COR-L47 (cell line): ENCODE data around the gene EIF2S3.
"Not testable (repeated sequence)": the region's sequence is repeated elsewhere in the genome, so short reads cannot be mapped to it uniquely, and the experiment has no call there.

Experiments
- DNase-seq: peaks from one replicate; lab custom pipeline; 2025; lab: John Stamatoyannopoulos, UW

Gene EIF2S3

DNA sequence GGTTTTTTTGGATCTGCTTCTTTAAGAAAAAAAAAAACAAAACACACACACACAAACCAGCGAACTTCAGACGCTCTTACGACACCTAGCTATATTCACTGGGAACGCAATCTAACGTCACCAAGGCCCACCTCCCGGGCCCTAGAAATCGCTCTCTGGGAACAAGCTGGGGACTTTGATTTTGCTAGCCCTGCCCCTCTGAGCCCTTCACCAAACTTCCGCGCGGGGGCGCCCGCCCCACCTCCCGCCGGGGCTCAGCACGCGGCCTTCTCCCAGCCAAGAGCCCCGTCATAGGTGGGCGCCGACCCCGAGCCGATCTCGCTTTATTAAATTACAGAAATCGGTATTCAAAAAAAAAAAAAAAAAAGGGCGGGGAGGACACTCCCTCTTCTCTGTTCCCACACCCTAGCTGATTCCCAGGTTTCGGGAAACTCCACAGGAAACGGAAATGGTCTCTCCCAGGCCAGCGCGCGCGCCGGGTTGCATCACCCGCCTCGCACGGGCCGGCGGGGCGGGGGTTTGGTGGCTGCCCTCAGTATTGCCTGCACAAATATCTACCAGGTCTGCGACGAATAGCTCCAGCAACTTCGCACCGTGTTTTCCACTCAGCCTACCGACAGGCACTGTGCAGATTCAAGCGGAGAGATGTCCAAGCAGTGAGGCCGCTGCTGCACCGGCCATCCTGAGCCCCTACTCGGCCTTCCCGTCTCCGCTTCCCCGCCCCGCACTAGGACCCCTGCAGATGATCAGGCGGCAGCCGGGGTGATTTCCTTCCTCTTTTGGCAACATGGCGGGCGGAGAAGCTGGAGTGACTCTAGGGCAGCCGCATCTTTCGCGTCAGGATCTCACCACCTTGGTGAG, at the start of gene EIF2S3:
EIF2S3 (plus strand) TSS at position 775 of the 861 bp plus-strand sequence; CDS start at position 788, 13 bp downstream.
- peak; percentile 85 for DNase-seq

DNA sequence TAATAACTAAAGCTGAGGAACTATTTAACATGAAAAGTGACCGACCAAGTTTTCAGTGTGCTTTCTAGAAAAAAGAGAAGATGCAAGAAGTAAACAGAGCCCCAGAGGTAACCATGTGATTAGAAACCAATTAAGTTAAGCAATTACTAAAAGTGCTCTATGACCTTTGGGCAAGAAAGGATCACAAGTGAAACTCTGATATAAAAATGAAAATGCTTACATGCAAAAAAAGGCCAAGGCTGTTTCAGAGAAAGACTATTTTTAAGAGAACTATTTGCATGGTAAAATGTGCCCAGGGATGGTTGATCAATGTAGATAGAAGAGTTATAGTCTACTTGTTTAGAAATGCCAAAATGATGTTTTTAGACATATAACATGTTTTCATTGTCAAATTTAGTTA, 49.7 kb upstream of the EIF2S3 start:
- DNase-seq, result no peak

DNA sequence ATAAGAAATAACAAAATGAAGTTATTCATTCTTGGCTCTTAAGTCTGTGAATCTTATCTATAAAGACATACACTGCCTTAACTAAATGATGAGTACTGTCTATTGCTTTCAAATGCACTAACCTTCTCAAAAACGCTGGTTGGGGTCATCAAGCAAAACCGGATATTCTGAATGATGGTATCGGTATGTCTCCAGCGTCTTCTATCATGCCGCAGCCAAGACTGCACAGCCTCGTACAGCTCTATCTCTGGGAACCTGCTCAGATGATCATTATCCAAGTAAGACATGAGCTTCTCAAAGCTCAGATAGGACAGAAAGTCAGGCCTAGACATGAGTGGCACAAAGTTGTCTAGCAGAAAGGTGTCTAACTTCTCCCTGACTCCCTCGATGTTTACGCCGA, 48.9 kb upstream of the EIF2S3 start:
- no peak for DNase-seq

DNA sequence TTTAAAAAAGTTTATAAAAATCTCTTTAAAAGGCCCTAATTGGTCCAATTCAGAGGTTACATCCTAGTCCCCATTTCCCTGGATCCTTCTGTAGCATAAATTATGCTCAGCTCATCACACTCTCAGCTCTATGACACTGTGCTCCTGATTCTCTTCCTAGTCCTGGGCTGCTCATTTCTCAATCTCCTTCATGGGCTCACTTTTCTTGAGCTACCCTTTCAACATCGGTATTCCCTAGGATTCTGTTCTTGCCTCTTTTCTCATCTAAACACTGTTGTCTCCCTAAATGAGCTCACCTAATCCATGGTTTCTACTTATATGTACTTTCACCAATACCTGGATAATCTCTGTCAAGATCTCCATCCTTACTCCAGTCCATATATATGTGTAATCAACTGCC, 42.5 kb upstream of the EIF2S3 start:
- DNase-seq, result no peak

DNA sequence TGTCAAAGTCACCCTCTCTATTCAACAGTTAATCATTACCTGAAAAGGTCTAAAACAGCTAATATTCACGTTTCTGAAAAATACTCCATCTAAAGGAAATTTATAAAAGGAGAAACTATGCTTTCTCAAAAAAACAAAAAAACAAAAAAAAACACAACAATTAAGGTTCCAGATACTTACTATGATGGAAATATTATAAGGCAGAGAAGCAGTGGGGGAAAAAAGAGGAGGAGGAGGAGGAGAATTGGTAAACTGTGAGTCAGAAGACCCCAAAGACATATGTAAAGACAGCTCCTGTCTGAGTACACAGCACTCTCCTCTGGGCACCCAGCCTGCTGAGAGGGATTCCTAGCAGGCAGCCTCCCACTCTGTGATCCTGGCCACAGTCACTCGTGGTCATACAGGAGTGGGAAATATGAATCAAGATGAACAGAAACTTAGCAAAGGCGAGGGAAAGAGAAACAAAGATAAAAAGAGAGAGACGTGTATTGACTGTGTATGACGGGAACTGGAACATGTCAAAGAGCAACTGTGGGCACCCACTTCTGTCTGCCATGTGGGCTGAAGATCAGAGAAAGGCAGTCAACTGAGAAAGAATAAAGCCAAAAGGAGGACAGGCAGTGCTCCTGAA, 40.3 kb upstream of the EIF2S3 start:
- DNase-seq, result no peak

DNA sequence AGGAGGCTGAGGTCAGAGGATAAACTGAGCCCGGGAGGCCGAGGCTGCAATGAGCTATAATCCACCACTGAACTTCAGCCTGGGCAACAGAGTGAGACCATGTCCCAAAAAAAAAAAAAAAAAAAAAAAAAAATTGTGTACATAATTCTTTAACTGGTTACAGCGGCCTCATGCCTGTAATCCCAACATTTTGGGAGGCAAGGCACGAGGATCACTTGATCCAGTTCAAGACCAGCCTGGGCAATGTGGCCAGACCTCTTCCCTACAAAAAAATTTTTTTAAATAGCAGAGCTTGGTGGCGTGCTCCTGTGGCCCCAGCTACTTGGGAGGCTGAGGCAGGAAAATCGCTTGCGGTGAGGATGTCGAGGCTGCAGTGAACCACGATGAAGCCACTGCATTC, 37.1 kb upstream of the EIF2S3 start:
- no peak for DNase-seq

DNA sequence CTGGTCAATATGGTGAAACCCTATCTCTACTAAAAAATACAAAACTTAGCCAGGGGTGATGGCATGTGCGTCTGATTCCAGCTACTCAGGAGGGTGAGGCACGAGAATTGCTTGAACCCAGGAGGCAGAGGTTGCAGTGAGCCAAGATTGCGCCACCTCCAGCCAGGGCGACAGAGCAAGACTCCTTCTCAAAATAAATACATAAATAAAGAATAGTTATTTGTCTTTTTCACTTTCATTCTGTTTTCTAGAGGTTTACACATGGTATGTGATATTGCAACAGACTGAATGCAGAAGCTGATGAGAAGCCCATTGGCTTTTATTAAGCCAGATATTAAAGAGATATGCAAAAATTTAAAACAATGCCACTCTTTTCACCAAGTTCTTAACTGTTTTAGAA, 35.9 kb upstream of the EIF2S3 start:
- no peak for DNase-seq

DNA sequence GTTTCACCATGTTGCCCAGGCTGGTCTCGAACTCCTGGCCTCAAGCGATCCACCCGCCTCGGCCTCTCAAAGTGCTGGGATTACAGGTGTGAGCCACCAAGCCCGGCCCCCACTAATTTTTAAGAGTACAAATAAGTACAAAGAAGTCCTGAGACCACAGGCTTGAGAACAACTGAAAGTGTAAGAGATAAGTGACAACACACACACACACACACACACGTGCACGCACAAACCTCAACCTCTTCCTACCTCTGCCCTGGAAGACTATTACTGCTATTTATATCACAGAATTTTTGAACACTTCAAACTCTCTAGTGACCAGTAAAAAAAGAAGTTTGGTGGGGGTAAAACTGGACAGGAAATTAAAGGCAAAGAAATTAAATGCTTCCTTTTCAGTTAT, 35.3 kb upstream of the EIF2S3 start:
- no peak for DNase-seq

DNA sequence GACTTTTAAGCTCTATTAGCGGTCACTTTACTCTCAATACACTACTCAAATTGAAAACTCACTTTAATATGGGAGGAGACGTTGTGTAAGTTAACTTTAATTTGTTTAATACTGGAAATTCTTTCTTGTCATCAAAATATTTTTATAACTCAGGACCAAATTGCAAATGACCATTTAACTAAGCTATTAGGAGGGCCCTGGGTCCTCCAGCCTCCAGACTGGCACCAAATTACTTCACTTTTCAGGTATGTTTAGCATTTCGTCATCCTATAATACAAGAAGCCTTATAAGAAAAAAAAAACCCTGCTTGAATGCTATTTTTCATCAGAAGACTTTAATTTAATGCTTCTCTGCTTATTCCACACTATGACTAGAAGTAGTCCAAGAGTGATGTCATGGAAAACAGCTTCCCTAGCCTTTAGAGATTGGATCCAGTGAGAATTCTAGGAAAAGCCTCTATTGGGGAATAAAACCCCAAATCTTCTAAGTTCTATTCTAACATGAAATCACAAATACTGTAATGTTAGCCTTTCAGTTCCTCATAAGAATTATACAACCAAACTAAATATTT, 34.4 kb upstream of the EIF2S3 start:
- no peak for DNase-seq

DNA sequence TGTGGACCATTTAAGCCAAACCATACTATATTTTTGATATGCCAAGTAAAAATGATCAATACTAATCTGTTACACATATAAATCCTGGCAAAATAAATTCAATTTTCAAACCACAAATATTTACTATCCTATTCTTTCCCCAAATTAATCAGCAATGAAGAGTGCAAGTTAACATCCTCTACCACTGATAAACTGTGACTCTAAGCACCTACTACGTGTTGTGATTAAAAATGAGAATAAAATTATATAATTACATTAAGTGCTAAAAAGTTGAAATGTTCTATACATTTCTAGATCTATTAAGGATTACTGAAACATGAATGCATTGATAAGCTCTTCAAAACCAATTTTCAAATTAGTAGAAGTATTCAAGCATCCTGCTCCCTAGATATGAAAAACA, 31.2 kb upstream of the EIF2S3 start:
- no peak for DNase-seq

DNA sequence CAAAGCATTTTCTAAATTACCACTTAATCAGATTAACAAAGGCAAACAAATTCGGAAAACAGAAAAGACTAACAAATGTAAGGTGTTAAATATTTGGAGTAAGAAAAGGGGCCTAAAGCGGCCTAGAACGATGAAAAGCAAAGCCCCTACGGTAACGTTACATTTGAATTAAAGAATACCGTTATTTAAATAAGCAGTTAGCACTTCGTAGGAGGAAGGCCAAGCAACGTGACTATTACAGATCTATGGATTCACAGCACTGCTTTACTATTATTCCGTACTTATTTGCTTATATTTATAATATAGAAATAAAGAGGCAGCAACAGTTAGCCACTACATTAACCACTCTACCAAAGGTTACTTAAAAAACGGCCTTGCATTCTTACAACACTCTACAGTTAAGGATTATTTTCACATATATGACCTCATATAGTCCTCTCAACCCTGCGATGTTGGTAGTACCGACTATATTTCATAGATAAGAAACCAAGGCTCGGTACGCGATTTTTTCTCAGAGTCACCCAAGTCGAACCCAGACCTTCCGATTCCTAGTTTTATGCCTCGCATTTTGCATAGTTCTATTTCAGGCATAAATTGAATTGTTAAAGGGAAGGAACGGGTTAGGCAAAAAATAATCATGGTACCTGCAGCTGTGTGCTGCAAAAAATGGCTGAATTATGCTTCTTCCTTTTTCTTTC, 30.6 kb upstream of the EIF2S3 start:
- DNase-seq, result no peak

DNA sequence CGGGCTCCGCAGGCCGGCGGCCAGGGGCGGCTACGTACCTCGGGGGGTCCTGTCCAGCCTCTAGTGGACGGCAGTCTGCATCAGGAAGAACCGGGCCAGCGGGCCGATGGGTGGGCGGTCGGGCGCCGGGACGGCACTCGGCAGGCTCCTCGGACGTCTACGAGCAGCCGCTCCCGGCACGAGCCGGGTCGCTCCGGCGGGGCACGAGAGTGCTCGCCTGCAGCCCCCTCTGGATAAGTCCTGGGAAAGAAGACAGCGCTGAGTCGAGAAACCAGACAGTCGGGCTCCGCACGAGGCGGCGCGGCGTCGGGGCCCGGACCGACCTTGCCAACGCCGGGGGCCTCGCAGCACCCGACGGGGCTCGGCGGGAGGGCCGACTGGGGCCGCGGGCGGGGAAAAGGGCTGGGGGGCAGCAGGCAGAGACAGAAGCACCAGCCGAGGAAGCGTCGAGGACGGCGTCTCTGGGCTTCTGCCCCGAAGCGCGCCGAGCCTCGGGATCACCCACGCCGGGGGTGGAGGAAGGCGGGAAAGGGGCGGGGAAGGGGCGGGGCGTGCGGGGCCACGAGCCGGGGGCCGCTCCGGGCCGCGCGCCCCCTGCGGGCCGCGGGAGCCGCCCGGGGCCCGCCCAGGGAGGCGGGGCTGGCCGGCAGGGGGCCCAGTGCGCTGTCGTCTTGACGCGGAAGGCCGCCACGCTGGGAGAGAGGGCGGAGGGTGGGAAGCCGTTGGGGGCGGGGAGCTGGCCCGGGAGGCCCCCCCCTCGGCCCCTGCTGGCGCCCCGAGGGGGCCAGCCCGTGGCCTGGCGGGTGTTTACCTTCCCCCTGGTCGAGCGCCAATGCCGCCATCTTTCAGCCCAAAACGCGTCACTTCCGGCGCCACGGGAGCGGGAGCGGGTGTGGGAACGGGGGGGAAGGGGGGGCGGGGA, 29.7 kb upstream of the EIF2S3 start:
- DNase-seq, result peak; percentile 76

DNA sequence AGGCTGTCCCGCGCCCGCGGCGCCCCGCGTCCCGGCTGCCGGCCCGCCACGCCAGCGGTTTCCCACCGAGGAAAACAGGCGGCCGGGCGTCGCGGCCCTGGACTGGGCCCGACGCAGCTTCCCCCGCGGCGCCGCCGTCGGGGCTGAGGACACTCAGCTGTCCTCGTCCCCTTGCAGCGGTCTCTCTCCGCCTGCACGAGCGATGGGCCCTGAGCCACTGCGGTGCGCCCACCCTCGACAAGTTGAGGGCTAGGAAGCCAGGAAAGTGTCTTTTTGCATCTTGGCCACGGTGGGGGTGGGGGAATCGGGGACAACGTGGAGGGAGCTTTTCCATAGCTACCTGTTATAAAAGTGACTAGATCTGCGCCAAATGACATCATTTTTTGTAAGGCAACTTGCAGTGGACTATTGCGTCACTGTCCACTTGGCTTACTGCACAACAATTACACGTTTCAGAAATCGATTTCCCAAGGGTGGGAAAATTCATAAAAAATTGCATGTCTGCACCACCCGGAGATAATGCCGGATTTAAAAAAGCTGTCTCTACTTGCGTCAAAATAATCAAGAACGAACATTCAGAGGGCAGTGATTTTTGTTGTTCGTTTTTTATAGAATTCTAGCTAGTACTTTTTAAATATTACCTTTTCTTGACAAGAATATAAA, 28.9 kb upstream of the EIF2S3 start:
- peak; percentile 33 for DNase-seq

DNA sequence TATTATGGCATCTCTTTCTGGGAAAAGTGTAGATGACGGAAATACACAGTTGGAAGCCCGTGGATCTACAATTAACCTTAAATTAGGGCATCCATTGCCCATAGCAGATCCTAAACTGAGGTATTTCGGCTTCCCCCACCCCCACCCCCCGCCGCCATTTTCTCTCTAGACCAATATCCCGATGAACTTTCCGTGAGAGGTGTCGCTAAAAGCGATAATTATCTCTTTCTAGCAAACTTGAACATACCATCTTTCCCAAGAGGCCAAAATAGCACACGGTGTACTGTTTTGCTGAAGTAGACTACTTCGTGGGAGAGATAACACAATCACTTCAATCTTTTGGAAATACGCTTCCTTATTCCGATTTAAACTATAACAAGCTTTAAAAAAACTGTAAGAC, 28.3 kb upstream of the EIF2S3 start:
- DNase-seq, result no peak

DNA sequence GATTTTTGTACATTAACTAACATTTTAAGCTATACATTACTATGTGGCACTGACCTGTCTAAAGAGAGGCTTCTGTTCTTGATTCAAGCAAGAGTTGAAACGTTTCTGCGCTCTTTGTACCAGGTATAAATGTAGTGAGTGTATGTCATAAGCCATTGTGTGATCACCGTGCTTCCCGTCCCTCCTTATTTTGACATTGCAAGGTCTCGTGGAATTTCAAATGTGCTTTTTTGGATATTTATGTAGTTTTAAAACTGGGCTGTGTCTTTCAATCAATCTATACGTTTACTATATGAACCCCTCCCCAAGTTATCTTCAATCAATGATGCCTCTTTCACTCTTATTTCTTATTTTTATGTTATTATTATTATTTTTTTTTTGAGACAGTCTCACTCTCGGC, 27.7 kb upstream of the EIF2S3 start, which contains the start of gene KLHL15:
KLHL15 (minus strand) TSS at position 101 of the 400 bp plus-strand sequence. CDS start 20,493 bp downstream, outside the sequence.
- no peak for DNase-seq

DNA sequence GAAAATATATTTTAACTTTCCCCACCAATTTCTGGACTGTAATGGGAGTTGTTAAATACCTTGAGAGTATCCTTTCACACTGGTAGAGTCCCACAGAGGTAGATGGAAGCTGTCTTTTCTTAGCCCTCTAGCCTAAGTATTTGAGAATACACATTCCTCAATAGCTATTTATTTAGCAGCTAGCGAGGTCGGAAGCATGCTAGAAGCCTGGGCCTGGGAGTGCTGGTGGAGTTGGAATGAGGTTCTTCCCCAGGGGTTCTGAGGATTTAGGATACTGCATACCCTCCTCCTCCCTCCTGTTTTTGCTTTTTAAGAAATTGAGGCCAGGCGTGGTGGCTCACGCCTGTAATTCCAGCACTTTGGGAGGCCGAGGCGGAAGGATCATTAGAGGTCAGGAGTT, 26.8 kb upstream of the EIF2S3 start:
- no peak for DNase-seq

DNA sequence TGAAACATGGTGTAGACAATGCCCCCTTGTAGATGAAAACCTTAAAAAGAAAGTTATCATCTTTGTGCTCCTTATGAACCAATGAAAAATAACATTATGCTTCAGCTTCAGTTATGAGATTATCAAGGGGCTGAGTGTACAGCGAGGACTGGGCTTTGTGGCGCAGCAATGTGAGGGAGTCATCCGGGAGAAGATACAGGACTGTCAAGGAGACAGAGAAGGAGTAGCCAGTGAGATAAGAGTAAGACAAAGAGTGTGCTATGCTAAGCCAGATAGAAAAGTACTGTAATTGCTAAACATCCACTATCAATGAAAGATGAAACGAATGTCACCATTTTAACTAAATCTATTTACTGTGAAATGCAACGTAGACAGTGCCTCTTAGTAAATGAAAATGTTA, 24.2 kb upstream of the EIF2S3 start:
- no peak for DNase-seq

DNA sequence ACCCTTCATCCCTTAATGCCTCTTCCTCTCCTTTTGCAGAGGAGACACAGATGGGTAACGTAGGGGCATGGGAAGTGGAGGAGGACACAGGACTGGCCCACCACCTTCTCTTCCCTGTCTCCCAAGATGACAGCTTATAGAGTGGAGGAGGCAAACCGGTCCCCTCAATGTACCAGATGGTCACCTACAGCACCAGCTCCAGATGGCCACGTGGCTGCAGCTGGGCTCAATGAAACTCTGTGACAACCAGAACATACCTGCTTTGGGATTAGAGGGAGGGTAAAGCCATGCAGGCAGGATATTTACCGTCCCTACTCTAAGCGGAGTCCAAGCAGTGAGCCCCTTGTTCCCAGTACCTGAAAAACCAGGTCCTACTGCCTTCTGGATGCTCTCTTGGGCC, 20.3 kb upstream of the EIF2S3 start:
- DNase-seq, result no peak

DNA sequence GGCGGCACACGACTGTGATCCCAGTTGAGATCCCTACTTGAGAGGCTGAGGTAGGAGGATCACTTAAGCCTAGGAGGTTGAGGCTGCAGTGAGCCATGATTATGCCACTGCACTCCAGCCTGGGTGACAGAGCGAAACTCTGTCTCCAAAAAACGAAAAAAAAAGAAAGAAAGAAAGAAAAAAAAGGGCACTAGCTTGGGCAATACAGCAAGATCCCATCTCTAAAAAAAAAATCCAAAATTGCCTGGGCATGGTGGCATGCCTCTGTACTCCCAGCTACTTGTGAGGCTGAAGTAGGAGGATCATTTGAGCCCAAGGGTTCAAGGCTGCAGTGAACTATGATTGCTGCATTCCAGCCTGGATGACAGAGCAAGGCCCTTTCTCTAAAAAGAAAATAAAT, 17.0 kb upstream of the EIF2S3 start:
- DNase-seq, result no peak

DNA sequence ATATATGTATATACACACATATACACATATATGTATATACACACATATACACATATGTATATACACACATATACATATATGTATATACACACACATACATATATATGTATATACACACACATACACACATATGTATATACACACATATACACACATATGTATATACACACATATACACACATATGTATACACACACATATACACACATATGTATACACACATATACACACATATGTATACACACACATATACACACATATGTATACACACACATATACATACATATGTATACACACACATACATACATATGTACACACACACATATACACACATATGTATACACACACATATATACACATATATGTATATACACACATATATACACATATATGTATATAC, 8.7 kb upstream of the EIF2S3 start:
- DNase-seq, result not testable (repeated sequence)

DNA sequence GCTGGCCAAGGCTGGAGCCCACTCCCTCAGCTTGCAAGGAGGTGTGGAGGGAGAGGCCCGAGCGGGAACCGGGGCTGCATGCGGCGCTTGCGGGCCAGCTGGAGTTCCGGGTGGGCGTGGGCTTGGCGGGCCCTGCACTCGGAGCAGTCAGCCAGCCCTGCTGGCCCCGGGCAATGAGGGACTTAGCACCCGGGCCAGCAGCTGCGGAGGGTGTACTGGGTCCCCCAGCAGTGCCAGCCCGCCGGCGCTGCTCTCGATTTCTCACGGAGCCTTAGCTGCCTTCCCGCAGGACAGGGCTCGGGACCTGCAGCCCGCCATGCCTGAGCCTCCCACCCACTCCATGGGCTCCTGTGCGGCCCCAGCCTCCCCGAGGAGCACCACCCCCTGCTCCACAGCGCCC, 5.1 kb upstream of the EIF2S3 start:
- not testable (repeated sequence) for DNase-seq
